ENCODE data around the gene RBM15B.
A peak's percentile ranks its signal among the peaks of the same experiment; 100 is the strongest.

RBM15B gene, protein sequence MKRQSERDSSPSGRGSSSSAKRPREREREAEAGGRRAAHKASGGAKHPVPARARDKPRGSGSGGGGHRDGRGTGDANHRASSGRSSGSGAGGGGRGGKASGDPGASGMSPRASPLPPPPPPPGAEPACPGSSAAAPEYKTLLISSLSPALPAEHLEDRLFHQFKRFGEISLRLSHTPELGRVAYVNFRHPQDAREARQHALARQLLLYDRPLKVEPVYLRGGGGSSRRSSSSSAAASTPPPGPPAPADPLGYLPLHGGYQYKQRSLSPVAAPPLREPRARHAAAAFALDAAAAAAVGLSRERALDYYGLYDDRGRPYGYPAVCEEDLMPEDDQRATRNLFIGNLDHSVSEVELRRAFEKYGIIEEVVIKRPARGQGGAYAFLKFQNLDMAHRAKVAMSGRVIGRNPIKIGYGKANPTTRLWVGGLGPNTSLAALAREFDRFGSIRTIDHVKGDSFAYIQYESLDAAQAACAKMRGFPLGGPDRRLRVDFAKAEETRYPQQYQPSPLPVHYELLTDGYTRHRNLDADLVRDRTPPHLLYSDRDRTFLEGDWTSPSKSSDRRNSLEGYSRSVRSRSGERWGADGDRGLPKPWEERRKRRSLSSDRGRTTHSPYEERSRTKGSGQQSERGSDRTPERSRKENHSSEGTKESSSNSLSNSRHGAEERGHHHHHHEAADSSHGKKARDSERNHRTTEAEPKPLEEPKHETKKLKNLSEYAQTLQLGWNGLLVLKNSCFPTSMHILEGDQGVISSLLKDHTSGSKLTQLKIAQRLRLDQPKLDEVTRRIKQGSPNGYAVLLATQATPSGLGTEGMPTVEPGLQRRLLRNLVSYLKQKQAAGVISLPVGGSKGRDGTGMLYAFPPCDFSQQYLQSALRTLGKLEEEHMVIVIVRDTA

DNA sequence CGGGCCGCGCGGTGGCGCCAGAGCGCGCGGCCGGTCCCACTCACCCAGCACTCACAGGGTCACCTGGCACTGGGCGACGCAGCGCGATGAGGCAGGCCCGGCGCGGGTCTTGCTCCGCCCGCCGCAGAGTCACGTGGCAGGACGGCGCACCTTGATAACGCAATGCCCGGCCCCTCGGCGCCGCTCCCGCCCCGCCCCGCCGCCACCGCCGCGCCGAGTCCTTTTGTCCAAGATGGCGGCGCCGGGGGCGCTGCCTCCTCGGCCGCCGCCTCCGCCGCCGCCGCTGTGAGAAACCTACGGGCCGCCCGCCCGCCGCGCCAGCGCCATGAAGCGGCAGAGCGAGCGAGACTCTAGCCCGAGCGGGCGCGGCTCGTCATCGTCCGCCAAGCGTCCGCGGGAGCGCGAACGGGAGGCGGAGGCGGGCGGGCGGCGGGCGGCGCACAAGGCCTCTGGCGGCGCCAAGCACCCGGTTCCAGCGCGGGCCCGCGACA lies at the start of gene RBM15B:
Gene RBM15B (plus strand): TSS at position 211 of the 491 bp plus-strand sequence. CDS start 115 bp downstream, at position 326.
- DNase-seq (ENCODE audit: low spot score in 2 of 2), result peak; percentile 89 to 93
- Mint-ChIP-seq H3K36me3 (ENCODE audit: insufficient read depth) (peaks cover 54% of the 10 kb centered on the region), H3K9me3 (no peaks in the 10 kb centered on the region), H3K27ac (ENCODE audit: low read depth) (peak within 1 kb of the TSS; percentile 81), H3K27me3 (no peaks in the 10 kb centered on the region), H3K4me3 (peak within 1 kb of the TSS; percentile 75), H3K4me1 (peaks cover 50% of the 10 kb centered on the region)
- peak; percentile 92 for ATAC-seq (replicated peaks; ENCODE audit: extremely low read depth, poor library complexity, severe bottlenecking)

DNA sequence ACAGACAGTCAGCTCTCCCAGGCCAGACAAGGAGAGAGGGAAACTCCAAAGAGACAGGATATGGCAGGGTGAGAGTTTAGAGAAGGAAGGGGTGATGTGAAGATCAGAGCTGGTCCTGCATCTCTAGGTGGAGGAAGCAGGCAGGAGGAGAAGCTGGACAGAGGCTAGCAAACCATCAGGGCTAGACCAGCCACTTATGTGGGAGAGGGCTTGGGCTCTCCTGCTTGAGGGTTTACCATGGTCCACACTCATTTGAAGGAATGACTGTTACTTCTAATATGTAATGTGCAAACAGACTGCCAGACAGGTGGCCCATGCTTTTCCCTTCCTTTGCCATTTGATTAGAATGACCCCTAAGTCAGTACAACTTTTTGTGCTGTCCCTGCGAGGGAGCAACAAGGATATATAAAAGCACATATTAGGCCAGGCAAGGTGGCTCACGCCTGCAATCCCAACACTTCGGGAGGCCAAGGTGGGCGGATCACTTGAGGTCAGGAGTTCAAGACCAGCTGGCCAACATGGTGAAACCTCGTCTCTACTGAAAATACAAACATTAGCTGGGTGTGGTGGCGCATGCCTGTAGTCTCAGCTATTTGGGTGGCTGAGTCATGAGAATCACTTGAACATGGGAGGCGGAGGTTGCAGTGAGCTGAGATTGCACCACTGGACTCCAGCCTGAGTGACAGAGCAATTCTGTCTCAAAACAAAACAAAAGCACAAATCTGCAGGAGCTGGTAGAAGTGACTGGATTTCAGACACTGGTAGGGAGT lies 47.0 kb upstream of the RBM15B start:
- Mint-ChIP-seq H3K4me3 (no peak overlapping the region), H3K27ac (ENCODE audit: low read depth) (no peak overlapping the region), H3K36me3 (ENCODE audit: insufficient read depth) (peaks cover 1% of the 10 kb centered on the region), H3K27me3 (no peaks in the 10 kb centered on the region), H3K9me3 (no peaks in the 10 kb centered on the region), H3K4me1 (no peaks in the 10 kb centered on the region)
- DNase-seq (ENCODE audit: low spot score in 2 of 2) (no peak), ATAC-seq (replicated peaks; ENCODE audit: extremely low read depth, poor library complexity, severe bottlenecking) (no peak)

DNA sequence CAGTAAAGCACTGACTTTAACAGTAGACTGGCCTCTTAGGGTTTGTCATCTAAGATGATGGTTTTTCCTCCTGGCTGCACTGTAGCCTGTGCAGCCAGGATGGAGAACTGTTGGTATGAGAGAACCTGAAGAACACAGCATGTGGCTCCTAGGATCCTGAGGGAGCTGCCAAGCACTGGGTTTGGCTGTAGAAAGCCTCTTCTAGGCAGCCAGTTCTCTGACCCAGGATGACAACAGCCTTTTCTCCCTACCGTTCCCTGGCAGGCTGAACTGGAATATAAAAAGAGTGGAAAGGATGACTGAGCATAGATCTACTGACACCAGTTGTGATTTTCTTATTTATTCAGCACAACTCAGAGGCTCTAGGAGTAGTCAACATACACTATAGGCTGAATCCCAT lies 40.3 kb upstream of the RBM15B start:
- ATAC-seq (replicated peaks; ENCODE audit: extremely low read depth, poor library complexity, severe bottlenecking) (no peak), DNase-seq (ENCODE audit: low spot score in 2 of 2) (no peak)
- Mint-ChIP-seq H3K9me3 (no peaks in the 10 kb centered on the region), H3K4me3 (no peak overlapping the region), H3K27ac (ENCODE audit: low read depth) (no peak overlapping the region), H3K36me3 (ENCODE audit: insufficient read depth) (peaks cover 1% of the 10 kb centered on the region), H3K4me1 (no peaks in the 10 kb centered on the region), H3K27me3 (no peaks in the 10 kb centered on the region)

DNA sequence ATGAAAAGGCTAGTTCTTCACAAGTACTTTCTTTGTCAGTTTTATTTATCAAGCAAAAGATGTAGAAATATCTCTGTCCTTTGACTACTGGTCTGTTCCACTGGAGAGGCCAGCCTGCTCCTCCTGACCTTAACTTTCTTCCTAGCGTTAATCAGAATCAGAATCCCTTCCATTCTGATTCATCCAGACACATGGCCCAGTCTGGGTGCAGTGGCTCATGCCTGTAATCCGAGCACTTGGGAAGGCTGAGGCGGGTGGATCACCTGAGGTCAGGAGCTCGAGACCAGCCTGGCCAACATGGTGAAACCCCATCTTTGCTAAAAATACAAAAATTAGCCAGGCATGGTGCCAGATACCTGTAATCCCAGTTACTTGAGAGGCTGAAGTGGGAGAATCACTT lies 38.0 kb upstream of the RBM15B start:
- ATAC-seq (replicated peaks; ENCODE audit: extremely low read depth, poor library complexity, severe bottlenecking) (no peak), DNase-seq (ENCODE audit: low spot score in 2 of 2) (no peak)
- Mint-ChIP-seq H3K27ac (ENCODE audit: low read depth) (no peak overlapping the region), H3K9me3 (no peaks in the 10 kb centered on the region), H3K4me3 (no peak overlapping the region), H3K36me3 (ENCODE audit: insufficient read depth) (peaks cover 1% of the 10 kb centered on the region), H3K27me3 (no peaks in the 10 kb centered on the region), H3K4me1 (no peaks in the 10 kb centered on the region)

DNA sequence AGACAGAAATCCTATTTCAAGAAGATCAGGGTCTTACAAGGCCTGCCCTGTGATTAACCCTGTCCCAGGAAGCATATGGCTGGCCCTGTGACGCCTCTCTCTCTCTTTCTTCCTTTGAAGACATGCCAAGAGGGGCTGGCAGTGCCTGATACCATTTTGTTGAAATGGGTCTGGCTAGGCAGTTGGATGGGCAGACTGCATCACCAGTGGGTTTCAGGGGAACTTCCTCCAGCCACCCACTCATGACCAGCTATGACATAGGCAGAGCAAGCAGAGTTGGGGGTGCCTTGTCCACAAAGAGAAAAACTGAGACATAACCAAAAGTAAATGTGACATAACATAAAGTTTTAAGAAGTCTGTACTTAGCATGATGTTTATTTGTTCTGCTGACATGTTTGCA lies 37.4 kb upstream of the RBM15B start:
- Mint-ChIP-seq H3K27me3 (no peaks in the 10 kb centered on the region), H3K4me3 (no peak overlapping the region), H3K36me3 (ENCODE audit: insufficient read depth) (peaks cover 1% of the 10 kb centered on the region), H3K4me1 (no peaks in the 10 kb centered on the region), H3K27ac (ENCODE audit: low read depth) (no peak overlapping the region), H3K9me3 (no peaks in the 10 kb centered on the region)
- DNase-seq (ENCODE audit: low spot score in 2 of 2) (no peak), ATAC-seq (replicated peaks; ENCODE audit: extremely low read depth, poor library complexity, severe bottlenecking) (no peak)

DNA sequence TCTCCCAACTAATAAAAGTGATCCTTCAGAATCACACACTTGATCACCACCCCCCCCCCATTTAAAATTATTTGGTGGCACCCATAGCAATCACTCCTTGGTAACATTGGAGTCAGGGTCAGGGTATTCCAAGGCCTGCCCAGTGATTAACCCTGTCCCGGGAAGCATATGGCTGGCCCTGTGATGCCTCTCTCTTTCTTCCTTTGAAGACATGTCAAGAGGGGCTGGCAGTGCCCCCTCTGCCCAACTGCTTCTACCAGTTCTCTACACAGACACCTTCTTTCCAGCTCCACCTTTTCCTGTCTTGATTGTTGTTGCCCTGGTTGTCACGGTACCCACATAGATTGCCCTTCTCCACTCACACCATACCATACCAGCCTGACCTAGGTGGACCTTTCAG lies 36.9 kb upstream of the RBM15B start:
- no peak overlapping the region for H3K4me3 Mint-ChIP-seq
- ATAC-seq (replicated peaks; ENCODE audit: extremely low read depth, poor library complexity, severe bottlenecking), result no peak
- H3K9me3 Mint-ChIP-seq, result no peaks in the 10 kb centered on the region
- H3K27ac Mint-ChIP-seq (ENCODE audit: low read depth), result no peak overlapping the region
- no peaks in the 10 kb centered on the region for H3K4me1 Mint-ChIP-seq
- H3K27me3 Mint-ChIP-seq, result no peaks in the 10 kb centered on the region
- H3K36me3 Mint-ChIP-seq (ENCODE audit: insufficient read depth), result peaks cover 1% of the 10 kb centered on the region
- no peak for DNase-seq (ENCODE audit: low spot score in 2 of 2)

GRCh38 chr3:51354731-51355615 lies 36.1 kb upstream of the RBM15B start:
- Mint-ChIP-seq H3K36me3 (ENCODE audit: insufficient read depth) (peaks cover 1% of the 10 kb centered on the region), H3K27ac (ENCODE audit: low read depth) (no peak overlapping the region), H3K4me1 (no peaks in the 10 kb centered on the region), H3K27me3 (no peaks in the 10 kb centered on the region), H3K4me3 (no peak overlapping the region), H3K9me3 (no peaks in the 10 kb centered on the region)
- DNase-seq (ENCODE audit: low spot score in 2 of 2) (no peak), ATAC-seq (replicated peaks; ENCODE audit: extremely low read depth, poor library complexity, severe bottlenecking) (no peak)

GRCh38 chr3:51355891-51356578 lies 35.0 kb upstream of the RBM15B start:
- DNase-seq (ENCODE audit: low spot score in 2 of 2) (no peak), ATAC-seq (replicated peaks; ENCODE audit: extremely low read depth, poor library complexity, severe bottlenecking) (no peak)
- no peaks in the 10 kb centered on the region for H3K9me3 Mint-ChIP-seq
- no peak overlapping the region for H3K27ac Mint-ChIP-seq (ENCODE audit: low read depth)
- no peaks in the 10 kb centered on the region for H3K36me3 Mint-ChIP-seq (ENCODE audit: insufficient read depth)
- H3K4me3 Mint-ChIP-seq, result no peak overlapping the region
- H3K4me1 Mint-ChIP-seq, result no peaks in the 10 kb centered on the region
- no peaks in the 10 kb centered on the region for H3K27me3 Mint-ChIP-seq

DNA sequence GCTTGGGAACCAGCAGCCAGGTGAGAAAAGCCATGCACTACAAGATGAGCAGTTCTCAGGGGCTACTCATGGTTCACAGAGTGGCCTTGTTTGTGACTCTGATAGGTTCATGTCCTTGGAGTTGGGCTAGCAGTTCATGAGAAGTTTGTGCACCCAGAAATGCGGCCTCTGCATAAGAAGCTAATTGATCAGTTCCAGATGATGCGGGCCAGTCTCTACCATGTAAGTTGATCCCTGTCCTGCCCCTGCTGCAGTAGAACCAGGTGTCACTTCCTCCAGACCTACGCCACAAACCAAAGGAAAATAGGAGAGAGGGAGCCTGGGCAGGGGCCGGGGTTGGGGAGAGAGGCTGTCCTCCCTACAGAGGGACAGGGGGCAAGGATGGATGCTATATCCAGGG lies 33.2 kb upstream of the RBM15B start:
- no peaks in the 10 kb centered on the region for H3K27me3 Mint-ChIP-seq
- no peaks in the 10 kb centered on the region for H3K36me3 Mint-ChIP-seq (ENCODE audit: insufficient read depth)
- no peak overlapping the region for H3K27ac Mint-ChIP-seq (ENCODE audit: low read depth)
- H3K4me3 Mint-ChIP-seq, result no peak overlapping the region
- ATAC-seq (replicated peaks; ENCODE audit: extremely low read depth, poor library complexity, severe bottlenecking) (no peak), DNase-seq (ENCODE audit: low spot score in 2 of 2) (no peak)
- no peaks in the 10 kb centered on the region for H3K9me3 Mint-ChIP-seq
- H3K4me1 Mint-ChIP-seq, result no peaks in the 10 kb centered on the region

- Mint-ChIP-seq H3K4me1 (no peaks in the 10 kb centered on the region), H3K4me3 (no peak overlapping the region), H3K27ac (ENCODE audit: low read depth) (no peak overlapping the region), H3K27me3 (no peaks in the 10 kb centered on the region), H3K36me3 (ENCODE audit: insufficient read depth) (no peaks in the 10 kb centered on the region), H3K9me3 (no peaks in the 10 kb centered on the region)
- DNase-seq (ENCODE audit: low spot score in 2 of 2), result no peak
- no peak for ATAC-seq (replicated peaks; ENCODE audit: extremely low read depth, poor library complexity, severe bottlenecking)
These were observed 32.1 kb upstream of the RBM15B start for GRCh38 chr3:51358981-51359380.

DNA sequence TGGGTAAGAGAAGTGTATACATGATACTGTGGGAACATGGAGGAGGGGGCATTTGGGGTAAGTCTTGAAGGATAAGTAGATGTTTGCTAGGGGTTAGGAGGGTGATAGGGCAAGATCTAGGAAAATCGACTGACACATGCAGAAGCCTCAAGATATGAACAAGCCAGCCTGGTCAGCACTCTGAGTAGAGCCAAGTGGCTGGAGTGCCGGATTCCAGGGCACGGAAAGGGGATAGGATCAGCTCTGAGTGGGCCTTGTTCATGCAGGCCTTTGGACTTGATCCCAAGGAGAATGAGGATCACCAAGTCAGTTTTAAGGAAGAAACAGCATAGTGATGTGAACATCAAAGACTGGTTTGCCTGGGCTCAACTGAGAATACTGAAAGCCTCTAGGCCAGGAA lies 30.3 kb upstream of the RBM15B start:
- Mint-ChIP-seq H3K9me3 (no peaks in the 10 kb centered on the region), H3K4me1 (no peaks in the 10 kb centered on the region), H3K27me3 (no peaks in the 10 kb centered on the region), H3K4me3 (no peak overlapping the region), H3K36me3 (ENCODE audit: insufficient read depth) (peaks cover under 1% of the 10 kb centered on the region), H3K27ac (ENCODE audit: low read depth) (no peak overlapping the region)
- DNase-seq (ENCODE audit: low spot score in 2 of 2) (no peak), ATAC-seq (replicated peaks; ENCODE audit: extremely low read depth, poor library complexity, severe bottlenecking) (no peak)

All from central memory CD8-positive, alpha-beta T cell (primary cell).